Measurements from ENCODE around the gene PRKAG2. TPM values are rescaled to one million over a fixed set of nuclear protein-coding genes. Genes with fewer than 3 reads are reported as not detected.

The PRKAG2 gene
- total RNA-seq, 4 donors from 2014 or later: 19.5 to 30.8 (median 27.6) TPM

GRCh38 chr7:151869455-151869854, 7.5 kb downstream of the PRKAG2 start:
- WGBS, 2 donors: 80 to 91% methylated on average over 6 to 13 of the region's 13 CpGs
- H3K27ac ChIP-seq: peak overlapping the region in 2 of 3 donors; percentile 80 to 86
- H3K4me1 ChIP-seq: peaks cover 25 to 34% of the 10 kb centered on the region in 2 donors
- H3K36me3 ChIP-seq: no peaks in the 10 kb centered on the region
- no peaks in the 10 kb centered on the region for H3K27me3 ChIP-seq
- no peak overlapping the region for H3K4me3 ChIP-seq (replicated peaks in 1 of 3)
- TF ChIP-seq POLR2A (IDR thresholded peaks at IDR 0.05) (no peak), CTCF (IDR thresholded peaks at IDR 0.05) (no peak)
- H3K9me3 ChIP-seq: no peaks in the 10 kb centered on the region
- intact Hi-C loops (cut with DNase I): loop anchor here (5.0 kb wide), 1 partner anchor 82 kb away; no protein-coding TSS in a partner anchor
- DNase-seq: no peak

GRCh38 chr7:151869109-151869428, 7.8 kb downstream of the PRKAG2 start:
- no peaks in the 10 kb centered on the region for H3K36me3 ChIP-seq
- no peaks in the 10 kb centered on the region for H3K9me3 ChIP-seq
- WGBS, 2 donors: 45 to 54% methylated on average over 6 of the region's 6 CpGs
- no peak overlapping the region for H3K4me3 ChIP-seq (replicated peaks in 1 of 3)
- H3K4me1 ChIP-seq: peaks cover 24 to 34% of the 10 kb centered on the region in 2 donors
- no peaks in the 10 kb centered on the region for H3K27me3 ChIP-seq
- TF ChIP-seq POLR2A (IDR thresholded peaks at IDR 0.05): no peak
- no peak for TF ChIP-seq CTCF (IDR thresholded peaks at IDR 0.05)
- intact Hi-C loops (cut with DNase I): loop anchor here (5.0 kb wide), 1 partner anchor 82 kb away; no protein-coding TSS in a partner anchor
- no peak for DNase-seq
- H3K27ac ChIP-seq: peak overlapping the region in 2 of 3 donors; percentile 80 to 86

GRCh38 chr7:151868396-151869108, 8.4 kb downstream of the PRKAG2 start:
- Histone ChIP-seq H3K36me3 (no peaks in the 10 kb centered on the region), H3K27me3 (no peaks in the 10 kb centered on the region), H3K4me3 (replicated peaks in 1 of 3) (no peak overlapping the region), H3K4me1 (peaks cover 24 to 34% of the 10 kb centered on the region in 2 donors), H3K27ac (peak overlapping the region; percentile 75 to 86 (median 80)), H3K9me3 (no peaks in the 10 kb centered on the region)
- no peak for DNase-seq
- WGBS, 2 donors: 53 to 54% methylated on average over 23 of the region's 23 CpGs
- intact Hi-C loops (cut with DNase I): loop anchor here (5.0 kb wide), 1 partner anchor 81 kb away; no protein-coding TSS in a partner anchor
- TF ChIP-seq POLR2A (IDR thresholded peaks at IDR 0.05) (no peak), CTCF (IDR thresholded peaks at IDR 0.05) (no peak)

- peak; percentile 91 to 95 for DNase-seq
- WGBS, 2 donors: 9 to 12% methylated on average over 6 of the region's 6 CpGs
- H3K36me3 ChIP-seq: no peaks in the 10 kb centered on the region
- no peaks in the 10 kb centered on the region for H3K9me3 ChIP-seq
- H3K4me1 ChIP-seq: peaks cover 24 to 34% of the 10 kb centered on the region in 2 donors
- H3K4me3 ChIP-seq (replicated peaks in 1 of 3): no peak overlapping the region
- intact Hi-C loops (cut with DNase I): loop anchor here (5.0 kb wide), 1 partner anchor 81 kb away; no protein-coding TSS in a partner anchor
- H3K27me3 ChIP-seq: no peaks in the 10 kb centered on the region
- H3K27ac ChIP-seq: peak overlapping the region; percentile 75 to 86 (median 80)
- TF ChIP-seq POLR2A (IDR thresholded peaks at IDR 0.05): peak in 1 of 2 donors; percentile 34
- no peak for TF ChIP-seq CTCF (IDR thresholded peaks at IDR 0.05)
These were observed 9.0 kb downstream of the PRKAG2 start for GRCh38 chr7:151867912-151868311.

Data from thyroid gland (tissue), 4 donors.